HT1080 (cell line): Measurements from ENCODE around the gene TRAPPC3. TPM values are rescaled to one million over a fixed set of nuclear protein-coding genes. Genes with fewer than 3 reads are reported as not detected.

Experiments used
- small RNA-seq: library from RNA; depleted of rRNA; stranded (forward); fragments of <200 nt; gene quantifications from one replicate; pipeline ENCODE3, GENCODE V24; 2014
- total RNA-seq: library from RNA; depleted of rRNA; stranded (reverse); fragments of >200 nt; shearing (Covaris generic); gene quantifications from 2 replicates; pipeline ENCODE4 v1.2.3, GENCODE V29; 2014; rRNA removed

Gene TRAPPC3
- total RNA-seq, 1 experiment from 2014 or later: 112 TPM

Small RNA genes within 50 kb of the gene (small RNA-seq; reads per million reads assigned to genes)
- not detected for gene RN7SL131P

Other genes starting within 250 kb of the TRAPPC3 start
- gene AGO3, start 218.4 kb downstream of the TRAPPC3 start, total RNA-seq: 13.9 and 23.0 TPM in 2 replicates
- not detected in 2 replicates for gene TEKT2, start 65.4 kb downstream of the TRAPPC3 start, total RNA-seq
- 104 and 112 TPM in 2 replicates for gene ADPRS, start 60.6 kb downstream of the TRAPPC3 start, total RNA-seq
- 1.2 and 1.5 TPM in 2 replicates for gene COL8A2, start 24.3 kb downstream of the TRAPPC3 start, total RNA-seq
- 200 and 234 TPM in 2 replicates for gene MAP7D1, start 6.7 kb upstream of the TRAPPC3 start, total RNA-seq
- gene THRAP3, start 75.0 kb upstream of the TRAPPC3 start, total RNA-seq: 92.0 and 93.0 TPM in 2 replicates
- 0.88 and 2.6 TPM in 2 replicates for gene SH3D21, start 156.9 kb upstream of the TRAPPC3 start, total RNA-seq
- 23.1 and 33.5 TPM in 2 replicates for gene EVA1B, start 174.2 kb upstream of the TRAPPC3 start, total RNA-seq
- 19.9 and 22.3 TPM in 2 replicates for gene STK40, start 236.4 kb upstream of the TRAPPC3 start, total RNA-seq
- gene LSM10, start 248.4 kb upstream of the TRAPPC3 start, total RNA-seq: 13.4 and 13.6 TPM in 2 replicates